Pancreas (tissue), 10 donors: ENCODE data around the gene PLCH2. TPM values are rescaled to one million over a fixed set of nuclear protein-coding genes. Genes with fewer than 3 reads are reported as not detected.

Source experiments
- ATAC-seq, 4 donors: fragments of 200-7000 bp; cut with Tn5 transposase; one replicate each; pipeline versions ENCODE4 v1.8.0 to v1.9.1; 2020; ENCODE audit warnings: mild to moderate bottlenecking in 4 of 4, moderate library complexity in 4 of 4
- DNase-seq, 6 donors: peaks; one replicate each; pipeline ENCODE4 v3.0.0-alpha.2; 2020
- FAIRE-seq: peaks from 2 replicates; lab custom pipeline; 2012; peaks lifted over from hg19 to GRCh38; lab: Jason Lieb, UNC
- H3K27ac ChIP-seq, 4 donors: fragments of 200-600 bp; sonication (generic); 1 replicate in 3 of 4; 2 replicates in 1 of 4; pipeline versions ENCODE4 v1.5.0 to v1.8.0; 2020
- H3K27me3 ChIP-seq, 4 donors: fragments of 200-600 bp; one replicate each; pipeline ENCODE4 v1.8.0; 2021
- H3K36me3 ChIP-seq, 3 donors: fragments of 200-600 bp; sonication (generic) in 1 of 3; one replicate each; pipeline versions ENCODE4 v1.5.0 to v1.8.0; 2020 to 2021
- H3K4me1 ChIP-seq, 3 donors: fragments of 200-600 bp; one replicate each; pipeline ENCODE4 v1.8.0; 2021
- H3K4me3 ChIP-seq, 4 donors: fragments of 200-600 bp; sonication (generic) in 2 of 4; one replicate each; pipeline versions ENCODE4 v1.5.0 to v1.8.0; 2020 to 2021
- H3K9me3 ChIP-seq, 4 donors: fragments of 200-600 bp; one replicate each; pipeline ENCODE4 v1.8.0; 2021
- WGBS, 2 donors: extraction: QIAGEN DNeasy Blood & Tissue Kit; methylation state at CpG; one replicate each; pipeline ENCODE4 v1.1.7; 2013; 5-methylcytosine and 5-hydroxymethylcytosine counted together
- intact Hi-C, 3 donors: fragments of 100-400 bp; cut with DNase I; formaldehyde crosslinking; loops; one replicate each; pipeline versions ENCODE4 v1.11.1 to v1.14.2; 2022
- polyA plus RNA-seq, 2 donors: library from polyadenylated mRNA; stranded (reverse); fragments of 200-250 nt; gene quantifications; one replicate each; pipeline ENCODE4 v1.2.3, GENCODE V29; 2013
- total RNA-seq, 6 donors: library from RNA; stranded (reverse); fragmentation: NEBNext Ultra II Directional in 4 of 6; extraction: Animal tissue kit (Norgen Biotek cat#: 25700) in 4 of 6; gene quantifications; one replicate each; pipeline versions ENCODE4 v1.2.1 to v1.2.4, GENCODE V29; 2021 to 2023
- TF ChIP-seq, protein P1 (sequence below), 4 donors: fragments of 200-600 bp; sonication (generic) in 3 of 4; IDR thresholded peaks; one replicate each; pipeline versions ENCODE4 v1.5.0 to v1.8.0; 2021; ENCODE audit warnings: antibody characterized with exemption in 4 of 4
- donor health status: healthy with polysubstance abuse.
- donor health status: DM: no; HTN: no; CAD: no; lungs with moderate emphysema.
- donor health status: DM: no; HTN: no; CAD: no.
- donor health status: control.
- donor health status: control.
- donor health status: Bipolar disorder and iron deficiency.
- donor health status: DM: yes; HTN: yes; CAD: no.
- donor health status: DM: no; HTN: no; CAD: no.
- donor health status: DM: no; HTN: no; CAD: no.
- donor health status: DM: yes; HTN: yes; CAD: no.

Gene PLCH2
- total and polyA plus RNA-seq, 8 donors: 0.79 to 163 (median 3.3) TPM

DNA sequence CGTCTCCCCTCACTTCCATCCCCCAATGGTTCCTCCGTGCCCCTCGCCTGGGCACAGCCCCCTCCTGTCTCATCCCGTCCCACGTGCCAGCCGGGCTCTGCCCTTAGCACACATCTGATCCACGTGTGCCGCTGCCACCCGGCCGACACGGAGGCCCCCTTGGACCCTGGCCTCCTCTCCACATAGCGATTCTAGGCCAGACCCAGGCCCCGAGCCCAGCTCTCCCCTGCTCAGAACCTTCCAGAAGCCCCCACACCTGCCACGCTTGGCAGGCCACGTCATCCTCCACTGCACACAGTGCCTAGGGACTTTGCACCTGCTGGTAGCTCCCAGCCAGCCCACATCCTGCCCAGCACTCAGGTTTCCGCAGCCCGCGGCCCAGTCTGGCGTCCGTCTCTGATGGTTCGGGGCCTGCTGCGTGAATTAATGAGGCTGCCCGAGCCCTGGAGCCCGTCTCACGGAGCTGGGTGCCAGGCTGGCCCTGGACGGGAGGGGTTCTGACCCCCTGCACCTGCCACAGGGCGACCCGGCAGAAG lies 20.1 kb downstream of the PLCH2 start:
- intact Hi-C loops: no loop called here
- WGBS, 2 donors: 81 to 85% methylated on average over 28 of the region's 28 CpGs
- FAIRE-seq (no peak), DNase-seq (no peak), ATAC-seq (no peak)
- TF ChIP-seq, protein P1, sequence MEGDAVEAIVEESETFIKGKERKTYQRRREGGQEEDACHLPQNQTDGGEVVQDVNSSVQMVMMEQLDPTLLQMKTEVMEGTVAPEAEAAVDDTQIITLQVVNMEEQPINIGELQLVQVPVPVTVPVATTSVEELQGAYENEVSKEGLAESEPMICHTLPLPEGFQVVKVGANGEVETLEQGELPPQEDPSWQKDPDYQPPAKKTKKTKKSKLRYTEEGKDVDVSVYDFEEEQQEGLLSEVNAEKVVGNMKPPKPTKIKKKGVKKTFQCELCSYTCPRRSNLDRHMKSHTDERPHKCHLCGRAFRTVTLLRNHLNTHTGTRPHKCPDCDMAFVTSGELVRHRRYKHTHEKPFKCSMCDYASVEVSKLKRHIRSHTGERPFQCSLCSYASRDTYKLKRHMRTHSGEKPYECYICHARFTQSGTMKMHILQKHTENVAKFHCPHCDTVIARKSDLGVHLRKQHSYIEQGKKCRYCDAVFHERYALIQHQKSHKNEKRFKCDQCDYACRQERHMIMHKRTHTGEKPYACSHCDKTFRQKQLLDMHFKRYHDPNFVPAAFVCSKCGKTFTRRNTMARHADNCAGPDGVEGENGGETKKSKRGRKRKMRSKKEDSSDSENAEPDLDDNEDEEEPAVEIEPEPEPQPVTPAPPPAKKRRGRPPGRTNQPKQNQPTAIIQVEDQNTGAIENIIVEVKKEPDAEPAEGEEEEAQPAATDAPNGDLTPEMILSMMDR (IDR thresholded peaks at IDR 0.05): no peak
- Histone ChIP-seq H3K9me3 (no peaks in the 10 kb centered on the region), H3K27ac (no peak overlapping the region), H3K4me1 (no peaks in the 10 kb centered on the region), H3K27me3 (no peaks in the 10 kb centered on the region), H3K4me3 (no peak overlapping the region), H3K36me3 (no peaks in the 10 kb centered on the region)

DNA sequence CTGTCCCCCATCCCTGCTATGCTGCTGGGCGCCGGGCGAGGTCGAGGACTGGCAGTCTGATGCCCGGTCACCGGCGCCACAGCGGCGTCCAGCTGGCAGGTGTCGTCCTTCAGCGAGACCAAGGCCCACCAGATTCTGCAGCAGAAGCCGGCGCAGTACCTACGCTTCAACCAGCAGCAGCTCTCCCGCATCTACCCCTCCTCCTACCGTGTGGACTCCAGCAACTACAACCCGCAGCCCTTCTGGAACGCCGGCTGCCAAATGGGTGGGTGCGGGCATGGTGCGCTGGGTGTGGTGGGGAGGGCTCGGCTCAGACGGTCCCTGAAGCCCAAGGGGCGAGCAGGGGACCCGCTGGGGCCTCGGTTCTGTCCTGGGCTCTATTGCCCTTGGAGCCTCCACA lies 20.7 kb downstream of the PLCH2 start:
- FAIRE-seq: no peak
- intact Hi-C loops: no loop called here
- no peak for ATAC-seq
- H3K4me3 ChIP-seq: no peak overlapping the region
- no peak for DNase-seq
- WGBS, 2 donors: 76 to 81% methylated on average over 19 to 26 of the region's 26 CpGs
- TF ChIP-seq, protein P1 (IDR thresholded peaks at IDR 0.05): no peak
- no peaks in the 10 kb centered on the region for H3K4me1 ChIP-seq
- H3K36me3 ChIP-seq: no peaks in the 10 kb centered on the region
- no peaks in the 10 kb centered on the region for H3K9me3 ChIP-seq
- no peaks in the 10 kb centered on the region for H3K27me3 ChIP-seq
- H3K27ac ChIP-seq: no peak overlapping the region

DNA sequence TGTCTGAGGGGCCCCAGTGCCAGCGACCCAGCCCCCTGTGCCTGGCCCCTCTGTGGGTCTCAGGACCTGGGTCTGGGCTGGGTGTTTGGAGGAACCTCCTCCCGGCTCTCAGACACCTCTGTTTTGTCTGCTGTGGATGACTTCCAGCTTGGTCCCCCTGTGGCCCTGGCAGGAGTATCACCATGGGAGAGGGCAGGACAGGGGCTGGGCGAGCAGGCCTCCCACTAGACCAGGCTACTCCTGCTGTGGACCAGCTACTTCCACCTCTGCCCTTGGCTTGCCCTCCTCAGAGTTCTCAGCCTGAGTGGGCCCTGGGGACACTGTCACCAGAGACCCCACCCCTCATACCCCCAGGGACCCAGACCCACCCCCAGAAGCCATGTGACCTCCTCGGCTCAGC lies 21.8 kb downstream of the PLCH2 start:
- FAIRE-seq (no peak), ATAC-seq (no peak), DNase-seq (no peak)
- no peak overlapping the region for H3K4me3 ChIP-seq
- no peaks in the 10 kb centered on the region for H3K4me1 ChIP-seq
- no peak overlapping the region for H3K27ac ChIP-seq
- H3K27me3 ChIP-seq: no peaks in the 10 kb centered on the region
- no peaks in the 10 kb centered on the region for H3K9me3 ChIP-seq
- intact Hi-C loops: no loop called here
- no peaks in the 10 kb centered on the region for H3K36me3 ChIP-seq
- TF ChIP-seq, protein P1 (IDR thresholded peaks at IDR 0.05): no peak
- WGBS, 2 donors: 44 to 53% methylated on average over 4 of the region's 4 CpGs

DNA sequence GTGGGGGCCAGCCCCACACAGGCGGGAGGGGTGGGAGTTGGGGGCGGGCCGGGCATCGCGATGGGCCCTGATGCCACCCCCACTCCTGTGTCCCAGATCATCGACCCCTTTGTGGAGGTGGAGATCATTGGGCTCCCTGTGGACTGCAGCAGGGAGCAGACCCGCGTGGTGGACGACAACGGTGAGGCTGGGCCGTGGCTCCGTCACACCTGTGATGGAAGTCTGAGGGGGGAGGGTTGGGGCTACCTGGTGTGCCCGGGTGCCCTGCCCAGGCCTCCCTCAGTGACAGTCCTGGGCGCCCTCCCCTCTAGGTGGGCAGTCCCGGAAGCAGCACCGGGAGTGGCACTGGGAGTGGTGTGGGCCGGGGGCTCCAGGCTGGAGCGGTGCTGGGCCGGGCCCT lies 22.6 kb downstream of the PLCH2 start:
- intact Hi-C loops: no loop called here
- no peaks in the 10 kb centered on the region for H3K36me3 ChIP-seq
- no peak overlapping the region for H3K27ac ChIP-seq
- no peak for DNase-seq
- FAIRE-seq: no peak
- no peak overlapping the region for H3K4me3 ChIP-seq
- ATAC-seq: no peak
- 47 to 48% methylated on average over 19 of the region's 19 CpGs for WGBS, 2 donors
- TF ChIP-seq, protein P1 (IDR thresholded peaks at IDR 0.05): no peak
- H3K9me3 ChIP-seq: no peaks in the 10 kb centered on the region
- no peaks in the 10 kb centered on the region for H3K27me3 ChIP-seq
- no peaks in the 10 kb centered on the region for H3K4me1 ChIP-seq

DNA sequence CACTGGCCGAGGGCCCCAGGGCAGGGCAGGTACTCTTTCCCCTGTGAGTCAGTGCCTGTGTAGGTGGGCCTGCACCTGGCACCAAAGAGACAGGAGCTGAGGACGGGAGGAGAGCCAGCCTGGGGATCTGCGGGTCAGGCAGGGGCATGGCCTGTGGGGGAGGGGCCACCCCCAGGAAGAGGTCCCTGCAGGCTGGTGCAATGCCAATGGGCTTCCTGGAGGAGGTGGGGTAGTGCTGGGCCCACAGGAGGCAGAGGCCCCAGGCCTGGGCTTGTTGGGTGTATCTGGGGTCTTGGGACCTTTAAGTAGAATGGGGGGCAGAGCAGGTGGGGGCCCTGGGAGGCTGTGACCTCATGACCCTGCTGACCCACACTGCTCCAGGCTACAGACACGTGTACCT lies 23.2 kb downstream of the PLCH2 start:
- H3K27me3 ChIP-seq: peaks cover 0 to 4% (median 0%) of the 10 kb centered on the region in 4 donors
- no peak overlapping the region for H3K27ac ChIP-seq
- 46 to 49% methylated on average over 4 of the region's 4 CpGs for WGBS, 2 donors
- ATAC-seq: no peak
- no peak for FAIRE-seq
- H3K4me3 ChIP-seq: no peak overlapping the region
- H3K36me3 ChIP-seq: no peaks in the 10 kb centered on the region
- DNase-seq: no peak
- TF ChIP-seq, protein P1 (IDR thresholded peaks at IDR 0.05): no peak
- H3K9me3 ChIP-seq: no peaks in the 10 kb centered on the region
- intact Hi-C loops: no loop called here
- no peaks in the 10 kb centered on the region for H3K4me1 ChIP-seq
